ENCODE results near the gene ZSCAN5C.
"Not testable (repeated sequence)": the region's sequence is repeated elsewhere in the genome, so short reads cannot be mapped to it uniquely, and the experiment has no call there.

Gene ZSCAN5C, protein sequence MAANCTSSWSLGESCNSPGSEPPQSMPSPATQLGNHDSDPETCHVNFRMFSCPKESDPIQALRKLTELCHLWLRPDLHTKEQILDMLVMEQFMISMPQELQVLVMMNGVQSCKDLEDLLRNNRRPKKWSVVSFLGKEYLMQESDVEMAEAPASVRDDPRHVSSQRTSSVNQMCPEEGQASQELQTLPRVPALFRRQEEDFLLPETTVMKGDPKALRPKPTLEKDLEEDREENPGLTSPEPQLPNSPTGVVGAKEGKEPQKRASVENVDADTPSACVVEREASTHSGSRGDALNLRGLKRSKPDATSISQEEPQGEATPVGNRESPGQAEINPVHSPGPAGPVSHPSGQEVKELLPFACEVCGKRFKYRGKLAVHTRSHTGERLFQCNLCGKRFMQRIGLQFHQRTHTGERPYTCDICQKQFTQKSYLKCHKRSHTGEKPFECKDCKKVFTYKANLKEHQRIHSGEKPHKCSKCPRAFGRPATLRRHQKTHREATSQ

GRCh38 chr19:56201973-56202372 is at the start of gene ZSCAN5C:
Gene ZSCAN5C (plus strand): TSS chr19:56202273. CDS start chr19:56205914, 3,641 bp downstream.
- DNase-seq = no peak

GRCh38 chr19:56152644-56153043 is 49.4 kb upstream of the ZSCAN5C start:
- DNase-seq = no peak

DNA sequence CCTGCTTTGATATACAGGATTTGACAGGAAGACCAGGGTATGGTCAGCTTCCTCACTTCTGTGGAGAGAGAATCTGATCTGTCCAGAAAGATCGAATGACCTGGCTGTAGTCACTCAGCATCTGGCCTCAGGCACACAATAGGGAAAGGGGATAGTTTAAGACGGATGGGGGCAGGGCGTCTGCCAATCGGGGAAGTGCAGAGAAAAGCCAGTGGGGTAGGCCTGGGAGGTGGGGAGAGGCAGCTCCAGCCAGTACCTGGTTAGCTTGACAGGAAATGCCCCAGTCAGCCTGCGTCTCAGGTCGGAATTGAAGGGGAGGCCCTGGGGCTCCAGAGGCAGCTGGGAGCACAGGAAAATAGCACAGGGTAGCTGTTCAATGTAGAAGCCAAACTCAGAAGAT is 48.6 kb upstream of the ZSCAN5C start:
- DNase-seq = no peak

GRCh38 chr19:56155124-56155687 is 46.9 kb upstream of the ZSCAN5C start:
- no peak for DNase-seq

- DNase-seq = no peak
Observed at GRCh38 chr19:56156768-56157167, 45.3 kb upstream of the ZSCAN5C start.

- no peak for DNase-seq
Observed at GRCh38 chr19:56158170-56158757, 43.8 kb upstream of the ZSCAN5C start.

DNA sequence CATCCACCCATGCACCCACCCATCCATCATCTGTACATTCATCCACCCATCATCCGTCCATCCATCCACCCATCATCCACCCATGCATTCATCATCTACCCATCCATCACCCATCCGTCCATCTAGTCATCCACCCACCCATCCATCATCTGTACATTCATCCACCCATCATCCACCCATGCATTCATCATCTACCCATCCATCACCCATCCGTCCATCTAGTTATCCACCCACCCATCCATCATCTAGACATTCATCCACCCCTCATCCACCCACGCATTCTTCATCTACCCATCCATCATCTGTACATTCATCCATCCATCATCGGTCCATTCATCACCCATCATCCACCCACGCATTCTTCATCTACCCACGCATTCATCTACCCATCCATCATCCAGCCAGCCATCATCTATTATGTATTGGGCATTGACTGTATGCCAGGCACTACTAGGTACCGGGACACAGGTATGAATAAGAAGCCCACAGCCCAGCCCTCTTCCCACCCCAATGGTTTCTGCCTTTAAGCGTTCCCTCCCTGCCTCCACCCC is 43.0 kb upstream of the ZSCAN5C start:
- no peak for DNase-seq

DNA sequence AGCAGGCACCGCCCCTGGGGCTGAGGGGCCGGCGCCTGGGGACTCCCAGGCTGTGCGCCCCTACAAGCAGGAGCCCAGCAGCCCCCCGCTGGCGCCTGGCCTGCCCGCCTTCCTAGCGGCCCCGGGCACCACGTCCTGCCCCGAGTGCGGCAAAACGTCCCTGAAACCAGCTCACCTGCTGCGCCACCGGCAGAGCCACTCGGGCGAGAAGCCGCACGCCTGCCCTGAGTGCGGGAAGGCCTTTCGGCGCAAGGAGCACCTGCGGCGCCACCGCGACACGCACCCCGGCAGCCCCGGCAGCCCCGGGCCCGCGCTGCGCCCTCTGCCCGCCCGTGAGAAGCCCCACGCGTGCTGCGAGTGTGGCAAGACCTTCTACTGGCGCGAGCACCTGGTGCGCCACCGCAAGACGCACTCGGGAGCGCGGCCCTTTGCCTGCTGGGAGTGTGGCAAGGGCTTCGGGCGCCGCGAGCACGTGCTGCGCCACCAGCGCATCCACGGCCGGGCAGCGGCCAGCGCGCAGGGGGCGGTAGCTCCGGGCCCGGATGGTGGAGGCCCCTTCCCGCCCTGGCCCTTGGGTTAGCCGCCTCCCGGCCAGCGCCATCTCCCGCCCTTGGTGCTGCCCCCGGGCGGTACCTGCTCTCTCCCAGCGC is 42.3 kb upstream of the ZSCAN5C start:
- no peak for DNase-seq

DNA sequence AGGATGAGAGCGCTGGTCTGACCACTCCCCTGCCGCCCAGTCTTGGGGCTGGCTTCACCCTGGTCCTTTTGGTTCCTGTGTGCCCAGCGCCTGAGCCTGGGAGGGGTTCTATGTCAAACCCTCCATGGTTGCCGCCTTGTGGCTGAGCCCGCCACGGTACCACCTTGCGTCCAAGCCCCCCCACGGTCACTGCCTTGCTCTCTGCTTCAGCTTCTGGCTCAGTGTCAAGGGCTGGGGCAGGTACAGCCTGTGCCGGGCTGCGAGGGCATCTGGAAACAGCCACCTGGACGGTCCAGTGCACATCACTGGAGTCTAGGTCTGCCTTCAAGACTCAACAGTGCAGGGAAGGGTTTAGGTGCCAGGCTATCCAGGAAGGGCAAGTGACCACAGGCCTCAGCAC is 40.5 kb upstream of the ZSCAN5C start:
- no peak for DNase-seq

DNA sequence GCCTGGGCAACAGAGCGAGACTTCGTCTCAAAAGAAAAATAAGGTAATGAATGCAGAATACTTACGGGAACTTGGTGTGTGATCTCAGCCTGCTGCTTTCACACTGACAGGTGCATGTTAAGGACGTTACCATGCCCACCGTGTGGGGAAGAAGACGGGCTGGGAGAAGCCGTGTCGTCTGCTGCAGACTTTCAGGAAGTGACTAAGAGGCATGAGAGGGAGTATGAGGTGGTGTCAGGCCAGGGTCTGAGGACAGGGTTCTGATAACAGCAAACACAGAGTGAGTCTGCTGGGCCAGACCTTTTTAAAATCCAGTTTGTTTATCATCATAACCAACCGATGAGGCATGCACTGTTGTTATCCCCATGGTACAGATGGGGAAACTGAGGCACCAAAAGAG is 39.8 kb upstream of the ZSCAN5C start:
- no peak for DNase-seq

GRCh38 chr19:56163097-56163496 is 39.0 kb upstream of the ZSCAN5C start:
- DNase-seq = no peak

- no peak for DNase-seq
Observed at GRCh38 chr19:56167064-56167578, 35.0 kb upstream of the ZSCAN5C start.

DNA sequence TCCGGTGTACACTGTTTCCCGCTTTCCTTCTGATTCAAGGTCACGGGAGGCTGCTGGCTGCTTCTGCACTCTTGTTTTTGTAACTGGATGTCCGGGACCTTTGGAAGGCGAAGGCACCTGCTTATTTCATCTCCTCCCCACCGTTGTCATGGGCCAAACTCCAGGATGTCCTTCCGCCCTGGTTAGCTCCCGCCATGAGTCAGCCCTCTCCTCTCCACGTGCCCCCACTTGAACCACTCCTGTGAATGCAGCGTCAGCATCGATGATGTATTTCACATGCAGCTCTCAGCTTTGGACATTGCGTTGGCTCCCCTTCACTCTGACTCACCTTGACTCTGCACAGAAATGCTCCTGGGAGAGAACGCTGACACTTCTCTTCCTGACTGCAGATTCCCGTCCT is 31.8 kb upstream of the ZSCAN5C start:
- no peak for DNase-seq

GRCh38 chr19:56174086-56174485 is 28.0 kb upstream of the ZSCAN5C start:
- no peak for DNase-seq

DNA sequence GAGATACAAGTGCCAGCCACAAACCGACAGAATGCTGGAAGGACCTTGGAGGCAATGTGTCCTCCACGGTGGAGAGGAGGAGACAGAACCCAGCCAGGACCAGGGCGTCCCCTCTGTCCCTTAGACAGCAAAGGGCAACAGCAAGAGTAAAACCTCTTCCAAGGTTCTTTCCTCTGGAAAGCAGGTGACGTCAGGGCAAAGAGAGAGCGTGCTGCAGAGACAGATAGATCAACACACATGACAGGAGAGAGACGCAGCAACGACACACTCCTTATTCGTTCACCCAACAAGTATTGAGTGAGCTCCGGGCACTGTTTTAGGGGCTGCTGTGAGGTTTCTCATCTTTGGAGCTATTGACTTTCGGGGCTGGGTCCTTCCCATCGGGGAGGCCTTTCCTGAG is 27.5 kb upstream of the ZSCAN5C start:
- no peak for DNase-seq

DNA sequence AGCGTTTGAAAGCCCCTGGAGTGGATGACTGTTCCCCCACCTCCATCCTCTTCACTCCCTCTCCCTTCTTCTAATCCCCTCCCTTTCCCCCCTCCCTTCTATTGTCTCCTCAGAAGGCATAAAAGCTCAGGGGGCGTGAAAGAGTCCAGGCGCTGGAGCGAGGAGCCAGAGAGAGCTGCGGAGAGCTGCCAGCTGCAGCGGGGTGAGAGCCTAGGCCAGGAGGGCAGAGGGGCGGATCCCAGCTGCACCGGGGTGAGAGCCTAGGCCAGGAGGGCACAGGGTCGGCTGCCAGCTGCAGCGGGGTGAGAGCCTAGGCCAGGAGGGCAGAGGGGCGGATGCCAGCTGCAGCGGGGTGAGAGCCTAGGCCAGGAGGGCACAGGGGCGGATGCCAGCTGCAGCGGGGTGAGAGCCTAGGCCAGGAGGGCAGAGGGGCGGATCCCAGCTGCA is 26.2 kb upstream of the ZSCAN5C start, which contains the start of gene GALP:
Gene GALP, plus strand, starts transcription at position 148 of the 447 bp plus-strand sequence. CDS start 1,101 bp downstream, outside the sequence.
- not testable (repeated sequence) for DNase-seq

DNA sequence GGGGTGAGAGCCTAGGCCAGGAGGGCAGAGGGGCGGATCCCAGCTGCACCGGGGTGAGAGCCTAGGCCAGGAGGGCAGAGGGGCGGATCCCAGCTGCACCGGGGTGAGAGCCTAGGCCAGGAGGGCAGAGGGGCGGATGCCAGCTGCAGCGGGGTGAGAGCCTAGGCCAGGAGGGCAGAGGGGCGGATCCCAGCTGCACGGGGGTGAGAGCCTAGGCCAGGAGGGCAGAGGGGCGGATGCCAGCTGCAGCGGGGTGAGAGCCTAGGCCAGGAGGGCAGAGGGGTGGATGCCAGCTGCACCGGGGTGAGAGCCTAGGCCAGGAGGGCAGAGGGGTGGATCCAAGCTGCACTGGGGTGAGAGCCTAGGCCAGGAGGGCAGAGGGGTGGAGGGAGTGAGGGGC is 25.8 kb upstream of the ZSCAN5C start:
- not testable (repeated sequence) for DNase-seq

DNA sequence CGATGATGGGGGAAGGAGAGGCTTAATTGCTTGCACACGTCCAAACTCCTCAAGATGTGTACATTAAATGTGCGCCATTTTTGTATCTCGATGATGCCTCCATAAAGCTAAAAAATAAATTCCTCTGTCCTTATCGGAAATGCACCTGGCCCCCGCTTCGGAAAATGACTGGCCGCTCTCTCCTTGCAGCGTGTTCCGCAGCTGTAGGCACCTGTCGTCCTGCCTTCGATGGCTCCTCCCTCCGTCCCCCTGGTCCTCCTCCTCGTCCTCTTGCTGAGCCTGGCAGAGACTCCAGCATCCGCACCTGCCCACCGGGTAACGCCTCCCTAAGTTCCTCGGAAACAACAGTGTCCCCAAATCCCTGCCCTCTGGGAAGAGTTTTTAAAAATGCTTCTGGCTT is 25.2 kb upstream of the ZSCAN5C start:
- DNase-seq = no peak

DNA sequence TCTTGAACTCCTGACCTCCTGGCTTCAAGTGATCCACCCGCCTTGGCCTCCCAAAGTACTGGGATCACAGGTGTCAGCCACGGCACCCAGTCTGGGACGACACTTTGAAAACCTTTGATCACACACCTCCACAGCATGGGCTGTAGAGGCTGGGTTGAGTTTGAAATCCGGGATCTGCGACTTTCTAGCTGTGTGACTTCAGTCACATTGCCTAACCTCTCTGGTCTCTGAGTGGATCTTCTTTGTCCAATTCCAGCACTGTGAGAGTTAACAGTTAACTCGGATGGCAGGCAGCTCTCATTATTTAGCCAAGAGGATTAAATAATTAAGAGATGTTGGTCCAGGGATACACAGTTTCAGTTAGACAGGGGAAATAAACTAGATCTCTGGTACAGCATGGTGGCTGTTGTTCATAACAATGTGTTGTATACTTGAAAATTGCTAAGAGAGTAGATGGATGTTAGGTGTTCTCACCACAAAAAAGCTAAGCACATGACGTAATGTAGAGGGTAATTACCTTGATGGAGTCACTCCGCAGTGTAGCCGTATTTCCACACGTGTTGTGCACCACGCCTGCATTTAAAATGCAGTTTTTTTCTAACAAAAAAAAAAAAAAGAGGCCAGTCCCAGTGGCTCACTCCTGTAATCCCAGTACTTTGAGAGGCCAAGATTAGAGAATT is 24.4 kb upstream of the ZSCAN5C start:
- no peak for DNase-seq

GRCh38 chr19:56189785-56190184 is 12.3 kb upstream of the ZSCAN5C start:
- DNase-seq = no peak

- no peak for DNase-seq
Observed at GRCh38 chr19:56191115-56191514, 11.0 kb upstream of the ZSCAN5C start.

DNA sequence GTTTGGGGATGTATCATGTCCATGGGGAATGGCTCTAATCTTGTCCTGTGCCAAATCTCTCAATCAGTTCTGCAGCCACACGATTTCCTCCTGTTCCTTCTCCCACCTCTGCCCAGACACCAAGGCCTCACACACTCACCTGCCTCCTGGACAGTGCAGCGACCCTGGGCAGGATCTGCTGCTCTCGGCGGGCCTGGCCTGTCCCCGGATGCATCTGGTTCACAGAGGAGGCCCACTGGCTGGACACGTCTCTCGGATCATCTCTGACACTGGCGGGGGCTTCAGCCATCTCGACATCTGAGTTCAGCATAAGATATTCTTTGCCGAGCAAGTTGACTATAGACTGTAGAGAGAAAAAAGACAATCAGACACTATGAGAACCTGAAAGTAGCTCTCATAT is 10.4 kb upstream of the ZSCAN5C start:
- no peak for DNase-seq
